CD4-positive, alpha-beta T cell treated with Interleukin-17A for 4 hours (primary cell): ENCODE results near the gene KRTAP5-7.
"Not testable (repeated sequence)": the region's sequence is repeated elsewhere in the genome, so short reads cannot be mapped to it uniquely, and the experiment has no call there.

Source experiments
- DNase-seq: peaks from one replicate; pipeline ENCODE4 v3.0.0-alpha.2; 2020; ENCODE audit warnings: mixed read lengths

The KRTAP5-7 gene

DNA sequence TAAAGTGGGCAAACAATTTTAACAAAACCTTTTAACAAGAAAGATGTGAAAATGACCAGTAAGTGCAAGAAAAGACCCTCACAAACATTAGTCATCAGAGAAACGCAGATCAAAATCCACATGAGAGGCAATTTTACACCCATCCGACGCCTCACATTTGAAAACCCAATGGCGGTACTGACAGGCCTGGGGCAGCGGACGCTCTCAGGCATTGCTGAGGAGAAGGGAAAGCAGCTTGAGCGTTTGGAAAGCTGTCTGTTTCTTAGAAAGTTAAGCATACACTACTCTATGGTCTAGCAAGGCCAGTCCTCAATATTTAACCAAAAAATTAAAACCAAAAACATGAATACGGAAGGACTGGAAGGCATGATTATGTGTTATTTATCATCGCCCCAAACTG lies 8.8 kb downstream of the KRTAP5-7 start:
- DNase-seq = no peak

GRCh38 chr11:71537537-71537936 lies 10.5 kb downstream of the KRTAP5-7 start:
- DNase-seq = no peak

- not testable (repeated sequence) for DNase-seq
Measured at GRCh38 chr11:71537977-71538665, 11.1 kb downstream of the KRTAP5-7 start, which contains the start of gene KRTAP5-8. Gene KRTAP5-8 (plus strand): TSS chr11:71538025. CDS start chr11:71538056, 31 bp downstream.

GRCh38 chr11:71538666-71538990 lies 11.6 kb downstream of the KRTAP5-7 start:
- no peak for DNase-seq

DNA sequence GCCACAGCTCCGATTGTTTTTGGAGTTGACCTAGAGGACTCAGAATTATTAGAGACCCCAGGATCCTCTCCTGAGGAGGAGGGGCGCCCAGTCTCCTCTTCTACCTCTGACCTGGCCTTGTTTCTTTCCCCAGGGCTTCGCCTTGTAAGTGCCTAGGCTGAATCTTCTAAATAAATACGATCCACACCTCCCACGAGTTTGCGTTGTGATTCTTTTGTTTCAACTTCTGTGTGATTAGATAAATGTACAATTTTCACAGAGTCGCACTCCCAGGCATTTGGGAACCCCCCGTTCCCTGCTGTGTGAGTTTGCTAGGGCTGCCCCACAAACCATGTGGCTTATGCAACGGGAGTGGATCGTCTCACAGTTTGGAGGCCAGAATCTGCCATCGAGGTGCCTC lies 11.9 kb downstream of the KRTAP5-7 start:
- DNase-seq = no peak

- DNase-seq = not testable (repeated sequence)
Measured at GRCh38 chr11:71539971-71540370, 12.9 kb downstream of the KRTAP5-7 start.

- not testable (repeated sequence) for DNase-seq
Measured at GRCh38 chr11:71540521-71541304, 13.6 kb downstream of the KRTAP5-7 start.

DNA sequence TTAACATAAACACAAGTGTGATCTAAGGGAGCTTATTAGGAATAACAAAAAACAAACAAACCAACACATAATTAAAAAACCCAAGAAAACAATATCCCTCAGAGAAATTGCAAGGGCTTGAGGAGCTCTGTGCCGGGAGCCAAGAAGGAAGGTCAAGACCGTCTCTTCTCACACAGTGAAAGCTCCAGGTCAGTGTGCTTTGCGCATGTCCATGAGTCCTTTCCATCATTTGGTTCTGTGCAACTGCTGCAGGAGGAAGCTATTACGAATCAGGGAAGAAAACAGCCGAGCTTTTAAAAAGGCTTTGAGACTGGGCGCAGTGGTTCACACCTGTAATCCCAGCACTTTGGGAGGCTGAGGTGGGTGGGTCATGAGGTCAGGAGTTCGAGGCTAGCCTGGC lies 15.3 kb downstream of the KRTAP5-7 start:
- DNase-seq = no peak

DNA sequence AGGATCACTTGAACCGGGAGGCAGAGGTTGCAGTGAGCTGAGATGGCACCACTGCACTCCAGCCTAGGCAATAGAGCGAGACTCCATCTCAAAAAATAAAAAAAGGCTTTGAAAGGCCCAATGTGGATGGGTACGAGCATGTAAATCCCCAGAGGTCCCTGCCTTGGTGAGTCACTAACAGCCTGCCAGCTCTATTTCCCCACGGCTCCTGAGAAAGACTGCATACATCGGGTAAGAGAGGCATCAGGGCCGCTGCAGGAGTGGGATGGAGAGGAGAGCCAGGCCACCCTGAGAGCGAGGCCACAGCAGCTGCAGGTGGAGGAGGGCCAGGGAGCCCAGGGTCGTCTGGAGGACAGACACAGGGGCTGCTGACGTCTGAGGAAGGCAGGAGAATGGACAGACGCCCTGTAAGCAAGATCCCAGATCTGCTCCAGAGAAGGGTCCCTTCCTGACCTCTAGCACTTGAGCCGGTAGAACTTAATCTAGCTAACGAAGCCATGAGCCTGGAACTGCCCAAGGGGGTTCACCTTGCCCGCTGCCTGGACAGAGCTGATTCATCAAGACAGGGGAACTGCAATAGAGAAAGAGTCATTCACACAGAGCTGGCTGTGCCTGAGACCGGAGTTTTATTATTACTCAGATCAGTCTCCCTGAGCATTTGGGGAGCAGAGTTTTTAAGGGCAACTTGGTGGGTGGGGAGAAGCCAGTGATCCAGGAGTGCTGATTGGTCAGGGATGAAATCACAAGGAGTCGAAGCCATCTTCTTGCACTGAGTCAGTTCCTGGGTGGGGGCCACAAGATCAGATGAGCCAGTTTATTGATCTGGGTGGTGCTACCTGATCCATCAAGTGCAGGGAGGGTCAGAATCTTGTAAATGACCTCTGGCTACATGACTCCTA lies 16.1 kb downstream of the KRTAP5-7 start:
- no peak for DNase-seq

GRCh38 chr11:71543866-71544265 lies 16.8 kb downstream of the KRTAP5-7 start:
- no peak for DNase-seq

DNA sequence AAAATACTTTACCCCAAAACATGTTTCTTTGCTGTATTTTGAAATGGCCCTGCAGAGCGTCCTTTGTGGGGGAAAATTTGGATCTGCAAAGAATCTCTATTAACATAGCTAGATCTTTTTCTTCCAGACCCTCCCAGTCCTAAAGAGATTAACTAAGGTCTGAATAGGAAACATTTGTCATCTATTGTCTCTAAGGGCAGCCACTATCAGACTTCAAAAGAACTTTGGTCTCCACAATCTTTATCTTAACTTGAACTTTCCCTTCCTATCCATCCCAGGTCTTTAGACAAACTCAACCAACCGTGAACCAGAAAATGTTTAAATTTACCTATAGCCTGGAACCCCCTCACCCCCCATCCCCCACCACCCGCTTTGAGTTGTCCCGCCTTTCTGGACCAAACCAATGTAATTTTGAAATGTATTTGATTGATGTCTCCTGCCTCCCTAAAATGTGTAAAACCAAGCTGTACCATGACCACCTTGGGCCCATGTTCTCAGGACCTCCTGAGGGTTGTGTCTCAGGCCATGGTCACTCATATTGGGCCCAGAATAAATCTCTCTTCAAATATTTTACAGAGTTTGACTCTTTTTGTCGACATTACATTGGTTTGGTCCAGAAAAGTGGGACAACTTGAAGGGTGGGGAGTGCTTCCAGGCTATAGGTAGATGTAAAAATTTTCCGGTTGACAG lies 17.6 kb downstream of the KRTAP5-7 start:
- DNase-seq = no peak

GRCh38 chr11:71545405-71545966 lies 18.4 kb downstream of the KRTAP5-7 start:
- no peak for DNase-seq

GRCh38 chr11:71548120-71548519 lies 21.1 kb downstream of the KRTAP5-7 start, which contains the start of gene KRTAP5-9:
Gene KRTAP5-9 (plus strand): TSS chr11:71548420. CDS start chr11:71548658, 238 bp downstream.
- no peak for DNase-seq

DNA sequence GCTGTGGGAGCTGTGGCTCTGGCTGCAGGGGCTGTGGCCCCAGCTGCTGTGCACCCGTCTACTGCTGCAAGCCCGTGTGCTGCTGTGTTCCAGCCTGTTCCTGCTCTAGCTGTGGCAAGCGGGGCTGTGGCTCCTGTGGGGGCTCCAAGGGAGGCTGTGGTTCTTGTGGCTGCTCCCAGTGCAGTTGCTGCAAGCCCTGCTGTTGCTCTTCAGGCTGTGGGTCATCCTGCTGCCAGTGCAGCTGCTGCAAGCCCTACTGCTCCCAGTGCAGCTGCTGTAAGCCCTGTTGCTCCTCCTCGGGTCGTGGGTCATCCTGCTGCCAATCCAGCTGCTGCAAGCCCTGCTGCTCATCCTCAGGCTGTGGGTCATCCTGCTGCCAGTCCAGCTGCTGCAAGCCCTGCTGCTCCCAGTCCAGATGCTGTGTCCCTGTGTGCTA lies 21.7 kb downstream of the KRTAP5-7 start:
- no peak for DNase-seq

GRCh38 chr11:71551711-71552110 lies 24.6 kb downstream of the KRTAP5-7 start:
- no peak for DNase-seq

- no peak for DNase-seq
Measured at GRCh38 chr11:71554996-71555395, 27.9 kb downstream of the KRTAP5-7 start.

DNA sequence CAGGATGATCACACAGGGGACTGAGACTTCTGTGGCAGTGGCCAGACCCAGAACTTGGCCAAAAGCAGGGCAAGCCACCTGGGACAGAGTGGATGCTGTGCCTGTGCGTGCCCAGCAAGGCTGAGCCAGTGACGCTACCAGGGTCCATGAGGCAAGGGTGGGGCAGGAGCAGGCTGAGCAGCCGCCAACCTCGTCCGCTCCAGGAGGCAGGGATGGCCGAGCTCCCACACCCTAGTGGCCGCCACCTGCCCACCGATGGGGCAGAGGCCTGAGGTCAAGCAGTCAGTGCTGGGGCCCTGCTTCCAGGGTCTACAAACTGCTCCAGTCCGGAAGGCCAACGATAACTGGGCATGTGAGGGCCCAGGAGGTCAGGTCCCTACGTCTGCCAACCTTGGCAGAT lies 28.4 kb downstream of the KRTAP5-7 start:
- DNase-seq = no peak

- no peak for DNase-seq
Measured at GRCh38 chr11:71556018-71556417, 29.0 kb downstream of the KRTAP5-7 start.

DNA sequence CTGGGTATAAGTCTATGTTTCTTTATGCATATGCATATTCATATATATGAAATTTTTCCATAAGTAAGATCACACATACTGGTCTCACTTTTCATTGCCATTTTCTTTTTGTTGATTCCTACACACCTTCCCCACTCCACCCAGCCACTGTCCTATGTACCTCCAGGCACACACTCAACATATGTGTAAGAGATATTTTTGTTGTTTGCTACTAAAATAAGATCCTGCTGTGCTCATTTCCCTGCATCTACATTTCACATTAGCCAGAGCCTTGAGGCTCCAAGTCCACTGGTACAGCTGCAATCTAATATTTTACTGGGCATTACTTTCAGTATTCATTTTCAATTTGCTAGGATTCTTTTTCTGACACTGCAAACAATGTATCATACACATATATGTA lies 30.2 kb downstream of the KRTAP5-7 start:
- DNase-seq = no peak

DNA sequence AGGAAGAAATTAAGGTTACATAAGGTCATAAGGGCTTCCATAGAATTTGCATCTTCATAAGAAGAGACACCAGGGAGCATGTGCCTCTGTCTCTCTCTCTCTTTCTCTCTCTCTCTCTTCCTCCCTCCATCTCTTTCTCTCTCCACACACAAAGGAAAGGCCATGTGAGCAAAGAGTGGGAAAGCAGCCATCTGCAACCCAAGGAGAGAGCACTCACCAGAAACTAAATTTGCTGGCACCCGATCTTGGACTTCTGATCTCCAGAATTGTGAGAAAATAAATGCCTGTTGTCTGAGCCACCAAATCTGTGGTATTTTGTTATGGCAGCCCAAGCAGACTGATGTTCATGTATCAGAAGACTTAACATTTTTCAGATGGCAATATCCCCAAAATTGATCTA lies 31.9 kb downstream of the KRTAP5-7 start:
- DNase-seq = no peak

DNA sequence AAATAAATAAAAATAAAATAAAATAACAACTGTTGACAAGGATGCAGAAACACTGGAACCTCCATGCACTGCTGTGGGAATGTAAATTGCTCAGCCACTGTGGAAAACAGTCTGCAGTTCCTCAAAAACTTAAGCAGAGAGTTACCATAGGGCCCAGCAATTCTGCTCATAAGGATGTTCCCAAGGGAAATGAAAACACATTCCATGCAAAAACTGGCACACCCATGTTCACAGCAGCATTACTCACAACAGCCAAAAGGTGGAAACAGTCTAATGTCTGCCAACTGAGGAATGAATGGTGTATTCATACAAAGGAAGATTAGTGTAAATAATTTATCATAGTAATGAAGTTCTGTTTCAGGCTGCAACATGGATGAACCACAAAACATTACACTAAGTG lies 35.1 kb downstream of the KRTAP5-7 start:
- DNase-seq = no peak

- no peak for DNase-seq
Measured at GRCh38 chr11:71563406-71563805, 36.3 kb downstream of the KRTAP5-7 start.
